Measurements from ENCODE around the gene AGPS. TPM values are rescaled to one million over a fixed set of nuclear protein-coding genes. Genes with fewer than 3 reads are reported as not detected.

AGPS gene
- polyA plus RNA-seq, 1 of the 3 experiments (the other 2 are of a cell fraction): 10.9 TPM

DNA sequence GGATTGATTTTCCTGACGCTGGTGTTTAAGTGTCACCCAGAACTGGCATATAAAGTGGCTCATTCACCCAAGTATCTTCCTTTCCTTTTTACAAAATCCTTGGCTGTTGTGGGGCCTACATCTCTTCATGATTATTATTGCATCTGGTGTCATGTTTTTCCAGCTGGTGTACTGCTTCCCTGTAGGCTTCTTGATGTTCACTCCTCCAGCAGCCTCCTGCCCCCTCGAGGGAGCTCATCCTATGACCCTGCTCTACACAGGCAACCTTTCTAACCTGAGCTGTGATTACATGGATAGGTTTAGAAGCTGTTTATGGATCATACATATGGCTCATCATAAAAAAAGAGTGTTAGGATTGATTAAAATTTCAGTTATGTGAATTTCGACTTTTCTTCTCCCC, 12.4 kb upstream of the AGPS start:
- Histone ChIP-seq H3K4me3 (ENCODE audit: low read depth in 2 of 2, low read length in 1 of 2) (no peak overlapping the region), H3K27me3 (ENCODE audit: insufficient read depth) (no peaks in the 10 kb centered on the region), H2AFZ (ENCODE audit: low read depth) (no peak overlapping the region), H3K4me2 (no peak overlapping the region), H3K4me1 (ENCODE audit: control insufficient read depth in 1 of 2, insufficient read depth in 2 of 2, low read depth in 1 of 2, low read length in 1 of 2) (no peaks in the 10 kb centered on the region), H3K27ac (ENCODE audit: low read depth in 2 of 2, low read length in 1 of 2) (no peak overlapping the region), H3K9ac (no peak overlapping the region), H3K79me2 (ENCODE audit: insufficient read depth) (no peaks in the 10 kb centered on the region), H3F3A (replicated peaks; ENCODE audit: insufficient read depth) (no peaks in the 10 kb centered on the region), H4K20me1 (ENCODE audit: insufficient read depth) (no peaks in the 10 kb centered on the region), H3K9me3 (no peaks in the 10 kb centered on the region), H3K36me3 (replicated peaks in 1 of 2; ENCODE audit: control insufficient read depth in 1 of 2, insufficient read depth in 2 of 2, low read length in 1 of 2) (peaks cover 0 to 13% of the 10 kb centered on the region in 2 experiments), H3K9me2 (no peaks in the 10 kb centered on the region)
- POLR2A ChIA-PET: interaction anchor here (0.7 kb wide), 1 partner anchor 1872 kb away, joined by 3 read pairs; no protein-coding TSS in a partner anchor
- TF ChIP-seq, protein P1, sequence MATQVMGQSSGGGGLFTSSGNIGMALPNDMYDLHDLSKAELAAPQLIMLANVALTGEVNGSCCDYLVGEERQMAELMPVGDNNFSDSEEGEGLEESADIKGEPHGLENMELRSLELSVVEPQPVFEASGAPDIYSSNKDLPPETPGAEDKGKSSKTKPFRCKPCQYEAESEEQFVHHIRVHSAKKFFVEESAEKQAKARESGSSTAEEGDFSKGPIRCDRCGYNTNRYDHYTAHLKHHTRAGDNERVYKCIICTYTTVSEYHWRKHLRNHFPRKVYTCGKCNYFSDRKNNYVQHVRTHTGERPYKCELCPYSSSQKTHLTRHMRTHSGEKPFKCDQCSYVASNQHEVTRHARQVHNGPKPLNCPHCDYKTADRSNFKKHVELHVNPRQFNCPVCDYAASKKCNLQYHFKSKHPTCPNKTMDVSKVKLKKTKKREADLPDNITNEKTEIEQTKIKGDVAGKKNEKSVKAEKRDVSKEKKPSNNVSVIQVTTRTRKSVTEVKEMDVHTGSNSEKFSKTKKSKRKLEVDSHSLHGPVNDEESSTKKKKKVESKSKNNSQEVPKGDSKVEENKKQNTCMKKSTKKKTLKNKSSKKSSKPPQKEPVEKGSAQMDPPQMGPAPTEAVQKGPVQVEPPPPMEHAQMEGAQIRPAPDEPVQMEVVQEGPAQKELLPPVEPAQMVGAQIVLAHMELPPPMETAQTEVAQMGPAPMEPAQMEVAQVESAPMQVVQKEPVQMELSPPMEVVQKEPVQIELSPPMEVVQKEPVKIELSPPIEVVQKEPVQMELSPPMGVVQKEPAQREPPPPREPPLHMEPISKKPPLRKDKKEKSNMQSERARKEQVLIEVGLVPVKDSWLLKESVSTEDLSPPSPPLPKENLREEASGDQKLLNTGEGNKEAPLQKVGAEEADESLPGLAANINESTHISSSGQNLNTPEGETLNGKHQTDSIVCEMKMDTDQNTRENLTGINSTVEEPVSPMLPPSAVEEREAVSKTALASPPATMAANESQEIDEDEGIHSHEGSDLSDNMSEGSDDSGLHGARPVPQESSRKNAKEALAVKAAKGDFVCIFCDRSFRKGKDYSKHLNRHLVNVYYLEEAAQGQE (IDR thresholded peaks at IDR 0.05; ENCODE audit: low read depth, low read length): no peak
- TF ChIP-seq SIN3A (IDR thresholded peaks at IDR 0.05; ENCODE audit: borderline replicate concordance, low read depth, low read length) (no peak), FOXJ3 (CRISPR knock-in tag; IDR thresholded peaks at IDR 0.05) (no peak)
- TF ChIP-seq, protein P2, sequence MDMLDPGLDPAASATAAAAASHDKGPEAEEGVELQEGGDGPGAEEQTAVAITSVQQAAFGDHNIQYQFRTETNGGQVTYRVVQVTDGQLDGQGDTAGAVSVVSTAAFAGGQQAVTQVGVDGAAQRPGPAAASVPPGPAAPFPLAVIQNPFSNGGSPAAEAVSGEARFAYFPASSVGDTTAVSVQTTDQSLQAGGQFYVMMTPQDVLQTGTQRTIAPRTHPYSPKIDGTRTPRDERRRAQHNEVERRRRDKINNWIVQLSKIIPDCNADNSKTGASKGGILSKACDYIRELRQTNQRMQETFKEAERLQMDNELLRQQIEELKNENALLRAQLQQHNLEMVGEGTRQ (IDR thresholded peaks at IDR 0.05; ENCODE audit: borderline replicate concordance, low read depth, low read length): no peak
- TF ChIP-seq, protein P3, sequence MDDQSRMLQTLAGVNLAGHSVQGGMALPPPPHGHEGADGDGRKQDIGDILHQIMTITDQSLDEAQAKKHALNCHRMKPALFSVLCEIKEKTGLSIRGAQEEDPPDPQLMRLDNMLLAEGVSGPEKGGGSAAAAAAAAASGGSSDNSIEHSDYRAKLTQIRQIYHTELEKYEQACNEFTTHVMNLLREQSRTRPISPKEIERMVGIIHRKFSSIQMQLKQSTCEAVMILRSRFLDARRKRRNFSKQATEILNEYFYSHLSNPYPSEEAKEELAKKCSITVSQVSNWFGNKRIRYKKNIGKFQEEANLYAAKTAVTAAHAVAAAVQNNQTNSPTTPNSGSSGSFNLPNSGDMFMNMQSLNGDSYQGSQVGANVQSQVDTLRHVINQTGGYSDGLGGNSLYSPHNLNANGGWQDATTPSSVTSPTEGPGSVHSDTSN (IDR thresholded peaks at IDR 0.05): no peak
- no peak for DNase-seq
- 87% methylated on average over 3 of the region's 3 CpGs for WGBS (ENCODE audit: low lambda C conversion rate)
- CTCF ChIA-PET: interaction anchor here (0.7 to 1.5 kb wide), 4 partner anchors 12 to 45 kb away, joined by 3 to 5 read pairs (median 4); partner anchors contain the start of gene AGPS

DNA sequence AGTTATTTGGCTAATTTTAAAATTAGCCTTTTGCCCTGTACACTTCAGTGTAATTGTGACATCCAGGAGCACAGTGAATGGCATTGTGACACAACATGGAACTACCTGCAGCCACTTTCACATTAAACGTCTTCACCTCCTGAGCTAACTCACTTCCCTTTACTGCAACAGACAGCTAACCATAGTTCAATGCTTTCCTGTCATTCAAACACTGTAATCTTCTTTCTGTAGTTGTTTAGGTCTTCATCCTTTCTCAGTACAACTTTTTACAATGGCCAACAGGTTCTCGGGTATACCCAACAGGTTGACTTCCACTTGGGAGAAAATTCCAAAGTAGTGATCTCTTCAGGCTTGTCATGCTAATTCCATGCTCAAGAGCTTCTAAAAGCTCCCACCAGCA, 8.6 kb upstream of the AGPS start:
- Histone ChIP-seq H3K4me2 (no peak overlapping the region), H3K27ac (ENCODE audit: low read depth in 2 of 2, low read length in 1 of 2) (no peak overlapping the region), H3K36me3 (replicated peaks in 1 of 2; ENCODE audit: control insufficient read depth in 1 of 2, insufficient read depth in 2 of 2, low read length in 1 of 2) (peaks cover 3 to 10% of the 10 kb centered on the region in 2 experiments), H4K20me1 (ENCODE audit: insufficient read depth) (no peaks in the 10 kb centered on the region), H3K9ac (no peak overlapping the region), H3K4me3 (ENCODE audit: low read depth in 2 of 2, low read length in 1 of 2) (no peak overlapping the region), H3K9me3 (no peaks in the 10 kb centered on the region), H3K4me1 (ENCODE audit: control insufficient read depth in 1 of 2, insufficient read depth in 2 of 2, low read depth in 1 of 2, low read length in 1 of 2) (no peaks in the 10 kb centered on the region), H3F3A (replicated peaks; ENCODE audit: insufficient read depth) (no peaks in the 10 kb centered on the region), H3K79me2 (ENCODE audit: insufficient read depth) (peaks cover 6% of the 10 kb centered on the region), H2AFZ (ENCODE audit: low read depth) (no peak overlapping the region), H3K9me2 (no peaks in the 10 kb centered on the region), H3K27me3 (ENCODE audit: insufficient read depth) (no peaks in the 10 kb centered on the region)
- ChIA-PET CTCF (interaction anchor here (1.8 kb wide), 1 partner anchor 18 kb away, joined by 5 read pairs; no protein-coding TSS in a partner anchor), POLR2A (no interaction called here)
- 50% methylated on average over 2 of the region's 2 CpGs for WGBS (ENCODE audit: low lambda C conversion rate)
- DNase-seq: no peak
- TF ChIP-seq GATA2 (CRISPR knock-in tag; IDR thresholded peaks at IDR 0.05) (no peak), SMC3 (IDR thresholded peaks at IDR 0.05; ENCODE audit: low read depth, low read length) (no peak), GABPA (IDR thresholded peaks at IDR 0.05; ENCODE audit: low read depth) (no peak), EZH2phosphoT487 (IDR thresholded peaks at IDR 0.05; ENCODE audit: borderline replicate concordance, low read depth) (no peak), JUND (IDR thresholded peaks at IDR 0.05) (no peak), FOSL2 (IDR thresholded peaks at IDR 0.05; ENCODE audit: borderline replicate concordance, low read depth) (no peak), YY1 (IDR thresholded peaks at IDR 0.05; ENCODE audit: low read depth) (no peak), POLR2AphosphoS5 (IDR thresholded peaks at IDR 0.05; ENCODE audit: low read depth, low read length) (no peak)
- TF ChIP-seq, protein P4, sequence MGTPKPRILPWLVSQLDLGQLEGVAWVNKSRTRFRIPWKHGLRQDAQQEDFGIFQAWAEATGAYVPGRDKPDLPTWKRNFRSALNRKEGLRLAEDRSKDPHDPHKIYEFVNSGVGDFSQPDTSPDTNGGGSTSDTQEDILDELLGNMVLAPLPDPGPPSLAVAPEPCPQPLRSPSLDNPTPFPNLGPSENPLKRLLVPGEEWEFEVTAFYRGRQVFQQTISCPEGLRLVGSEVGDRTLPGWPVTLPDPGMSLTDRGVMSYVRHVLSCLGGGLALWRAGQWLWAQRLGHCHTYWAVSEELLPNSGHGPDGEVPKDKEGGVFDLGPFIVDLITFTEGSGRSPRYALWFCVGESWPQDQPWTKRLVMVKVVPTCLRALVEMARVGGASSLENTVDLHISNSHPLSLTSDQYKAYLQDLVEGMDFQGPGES (IDR thresholded peaks at IDR 0.05; ENCODE audit: low read depth, low read length): no peak
- TF ChIP-seq, protein P2 (IDR thresholded peaks at IDR 0.05; ENCODE audit: borderline replicate concordance, low read depth, low read length): no peak
- TF ChIP-seq, protein P5, sequence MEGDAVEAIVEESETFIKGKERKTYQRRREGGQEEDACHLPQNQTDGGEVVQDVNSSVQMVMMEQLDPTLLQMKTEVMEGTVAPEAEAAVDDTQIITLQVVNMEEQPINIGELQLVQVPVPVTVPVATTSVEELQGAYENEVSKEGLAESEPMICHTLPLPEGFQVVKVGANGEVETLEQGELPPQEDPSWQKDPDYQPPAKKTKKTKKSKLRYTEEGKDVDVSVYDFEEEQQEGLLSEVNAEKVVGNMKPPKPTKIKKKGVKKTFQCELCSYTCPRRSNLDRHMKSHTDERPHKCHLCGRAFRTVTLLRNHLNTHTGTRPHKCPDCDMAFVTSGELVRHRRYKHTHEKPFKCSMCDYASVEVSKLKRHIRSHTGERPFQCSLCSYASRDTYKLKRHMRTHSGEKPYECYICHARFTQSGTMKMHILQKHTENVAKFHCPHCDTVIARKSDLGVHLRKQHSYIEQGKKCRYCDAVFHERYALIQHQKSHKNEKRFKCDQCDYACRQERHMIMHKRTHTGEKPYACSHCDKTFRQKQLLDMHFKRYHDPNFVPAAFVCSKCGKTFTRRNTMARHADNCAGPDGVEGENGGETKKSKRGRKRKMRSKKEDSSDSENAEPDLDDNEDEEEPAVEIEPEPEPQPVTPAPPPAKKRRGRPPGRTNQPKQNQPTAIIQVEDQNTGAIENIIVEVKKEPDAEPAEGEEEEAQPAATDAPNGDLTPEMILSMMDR (IDR thresholded peaks at IDR 0.05): no peak
- TF ChIP-seq, protein P6, sequence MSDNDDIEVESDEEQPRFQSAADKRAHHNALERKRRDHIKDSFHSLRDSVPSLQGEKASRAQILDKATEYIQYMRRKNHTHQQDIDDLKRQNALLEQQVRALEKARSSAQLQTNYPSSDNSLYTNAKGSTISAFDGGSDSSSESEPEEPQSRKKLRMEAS (IDR thresholded peaks at IDR 0.05; ENCODE audit: low read depth): no peak

All from SK-N-SH (cell line).